Ascending aorta (tissue), 2 donors: Measurements from ENCODE around the gene CCDC121. TPM values are rescaled to one million over a fixed set of nuclear protein-coding genes. Genes with fewer than 3 reads are reported as not detected.

Experiments
- DNase-seq, 2 donors: peaks; one replicate each; pipeline ENCODE4 v3.0.0-alpha.2; 2019; ENCODE audit warnings: low spot score in 2 of 2
- H3K27ac ChIP-seq, 2 donors: fragments of 200-600 bp; sonication (generic); one replicate each; pipeline ENCODE4 v1.5.1; 2016 to 2017; ENCODE audit warnings: mild to moderate bottlenecking in 1 of 2
- H3K27me3 ChIP-seq: fragments of 200-600 bp; sonication (generic); one replicate; pipeline ENCODE4 v1.5.1; 2017
- H3K36me3 ChIP-seq, 2 donors: fragments of 200-600 bp; sonication (generic); one replicate each; pipeline ENCODE4 v1.5.1; 2016
- H3K4me1 ChIP-seq, 2 donors: fragments of 200-600 bp; sonication (generic); one replicate each; pipeline ENCODE4 v1.5.1; 2016 to 2017; ENCODE audit warnings: mild to moderate bottlenecking in 1 of 2
- H3K4me3 ChIP-seq, 2 donors: fragments of 200-600 bp; sonication (generic); one replicate each; pipeline ENCODE4 v1.5.1; 2016 to 2017; ENCODE audit warnings: mild to moderate bottlenecking in 1 of 2
- H3K9me3 ChIP-seq, 2 donors: fragments of 200-600 bp; sonication (generic); one replicate each; pipeline ENCODE4 v1.5.1; 2016
- CTCF ChIP-seq, 3 experiments: fragments of 200-600 bp in 2 of 3; fragments of 450-650 bp in 1 of 3; sonication (generic) in 2 of 3; IDR thresholded peaks; one replicate each; pipeline ENCODE4 v1.5.1; 2016 to 2019; ENCODE audit warnings: antibody characterized with exemption in 3 of 3, mild to moderate bottlenecking in 1 of 3, moderate library complexity in 1 of 3
- intact Hi-C: fragments of 100-400 bp; cut with DNase I; formaldehyde crosslinking; loops from one replicate; pipeline ENCODE4 v1.15.1; 2023
- total RNA-seq: library from RNA; depleted of rRNA; stranded (reverse); fragments of >200 nt; gene quantifications from one replicate; pipeline ENCODE4 v1.1.0, GENCODE V29; 2016

CCDC121 gene
- total RNA-seq, 1 donor from 2014 or later, result 8.0 TPM

DNA sequence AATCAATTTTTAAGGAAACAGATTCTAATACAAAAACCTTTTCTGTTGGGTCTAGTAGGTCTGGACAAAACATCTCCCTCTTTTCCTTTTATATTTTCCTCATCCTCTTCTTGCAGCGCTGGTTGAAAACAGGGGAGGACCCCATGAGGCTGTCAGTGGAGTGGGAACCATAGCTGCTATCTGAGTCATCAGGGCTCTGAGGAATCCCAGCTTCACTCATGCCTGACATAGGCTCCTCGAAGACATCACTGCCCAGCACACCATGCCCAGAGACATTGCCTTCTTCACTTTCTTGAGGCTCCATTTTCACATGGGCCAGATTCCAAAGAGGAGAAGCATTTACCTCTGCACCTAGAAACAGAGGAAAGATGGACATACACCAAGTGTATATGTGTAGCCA, 24.6 kb upstream of the CCDC121 start:
- Histone ChIP-seq H3K4me3 (no peak overlapping the region), H3K27me3 (no peaks in the 10 kb centered on the region), H3K4me1 (no peaks in the 10 kb centered on the region), H3K9me3 (no peaks in the 10 kb centered on the region), H3K36me3 (peaks cover 62 to 95% of the 10 kb centered on the region in 2 donors), H3K27ac (no peak overlapping the region)
- intact Hi-C loops, result no loop called here
- no peak for TF ChIP-seq CTCF (IDR thresholded peaks at IDR 0.05)
- no peak for DNase-seq

DNA sequence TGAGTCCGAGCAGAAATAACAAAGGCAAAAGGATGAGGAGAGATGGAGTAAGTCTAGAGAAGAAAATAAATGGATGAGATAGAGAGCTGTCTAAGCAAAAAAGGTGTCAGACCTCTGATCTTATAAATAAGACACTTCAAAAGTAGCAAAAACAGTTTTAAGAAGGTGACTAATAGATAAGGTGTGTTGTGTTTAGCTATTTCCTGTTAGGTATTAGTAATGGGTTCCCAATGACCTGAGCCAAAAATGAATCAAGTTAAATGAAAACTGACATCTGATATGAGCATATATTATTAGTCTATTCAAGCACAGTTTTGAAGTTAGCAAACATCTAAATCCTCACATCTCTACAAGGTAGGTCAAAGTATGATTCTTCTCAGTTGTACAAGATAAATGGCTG, 24.0 kb upstream of the CCDC121 start:
- Histone ChIP-seq H3K4me3 (no peak overlapping the region), H3K9me3 (no peaks in the 10 kb centered on the region), H3K27ac (no peak overlapping the region), H3K4me1 (no peaks in the 10 kb centered on the region), H3K36me3 (peaks cover 68 to 99% of the 10 kb centered on the region in 2 donors), H3K27me3 (no peaks in the 10 kb centered on the region)
- DNase-seq, result no peak
- TF ChIP-seq CTCF (IDR thresholded peaks at IDR 0.05), result no peak
- intact Hi-C loops, result no loop called here

DNA sequence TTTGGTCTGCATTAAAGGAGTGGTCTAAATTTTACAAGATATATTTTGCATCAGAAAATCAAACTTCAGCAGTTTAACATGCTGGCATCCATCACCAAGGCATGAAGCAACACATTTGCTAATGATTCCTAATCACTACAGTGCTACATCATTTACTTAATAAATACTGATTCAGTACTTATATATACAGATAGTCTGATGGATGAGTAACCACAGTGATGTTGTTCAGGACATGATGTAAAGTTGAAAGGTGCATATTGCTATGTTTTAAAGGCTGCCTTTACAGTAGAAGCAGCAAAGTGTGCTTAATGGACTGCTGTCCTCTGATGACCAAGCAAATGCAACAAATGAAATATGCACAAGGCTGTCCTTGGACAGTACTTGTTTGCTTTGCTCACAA, 23.5 kb upstream of the CCDC121 start:
- H3K27ac ChIP-seq, result no peak overlapping the region
- TF ChIP-seq CTCF (IDR thresholded peaks at IDR 0.05), result no peak
- no peaks in the 10 kb centered on the region for H3K4me1 ChIP-seq
- H3K36me3 ChIP-seq, result peaks cover 73 to 99% of the 10 kb centered on the region in 2 donors
- no peaks in the 10 kb centered on the region for H3K27me3 ChIP-seq
- no peak overlapping the region for H3K4me3 ChIP-seq
- DNase-seq, result no peak
- intact Hi-C loops, result no loop called here
- no peaks in the 10 kb centered on the region for H3K9me3 ChIP-seq

GRCh38 chr2:27651056-27651455, 22.2 kb upstream of the CCDC121 start:
- TF ChIP-seq CTCF (IDR thresholded peaks at IDR 0.05), result no peak
- Histone ChIP-seq H3K9me3 (no peaks in the 10 kb centered on the region), H3K4me3 (no peak overlapping the region), H3K27me3 (no peaks in the 10 kb centered on the region), H3K27ac (no peak overlapping the region), H3K4me1 (no peaks in the 10 kb centered on the region), H3K36me3 (peaks cover 62 to 99% of the 10 kb centered on the region in 2 donors)
- DNase-seq, result no peak
- intact Hi-C loops, result no loop called here

DNA sequence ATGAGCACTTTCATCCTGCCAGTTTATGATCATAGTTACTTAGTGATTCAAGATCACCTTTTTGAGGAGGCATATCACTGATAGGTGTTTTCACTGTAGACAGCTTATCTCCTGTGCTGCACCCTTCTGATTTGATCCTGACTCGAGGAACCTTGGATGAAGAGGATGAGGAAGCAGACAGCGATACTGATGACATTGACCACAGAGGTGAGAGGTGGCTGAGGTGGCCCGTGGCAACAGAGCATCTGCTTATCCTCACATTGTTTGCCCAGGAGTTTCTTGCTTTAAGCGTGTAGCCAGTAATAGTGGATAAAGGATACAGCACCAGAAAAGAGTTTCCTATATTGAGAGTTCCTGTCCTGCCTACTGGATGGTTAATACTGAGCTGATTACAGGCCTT, 18.9 kb upstream of the CCDC121 start:
- Histone ChIP-seq H3K36me3 (peaks cover 40 to 90% of the 10 kb centered on the region in 2 donors), H3K9me3 (no peaks in the 10 kb centered on the region), H3K27me3 (no peaks in the 10 kb centered on the region), H3K27ac (no peak overlapping the region), H3K4me1 (no peaks in the 10 kb centered on the region), H3K4me3 (no peak overlapping the region)
- intact Hi-C loops, result no loop called here
- no peak for DNase-seq
- no peak for TF ChIP-seq CTCF (IDR thresholded peaks at IDR 0.05)

GRCh38 chr2:27647289-27647688, 18.5 kb upstream of the CCDC121 start:
- Histone ChIP-seq H3K27ac (no peak overlapping the region), H3K4me1 (no peaks in the 10 kb centered on the region), H3K9me3 (no peaks in the 10 kb centered on the region), H3K27me3 (no peaks in the 10 kb centered on the region), H3K36me3 (peaks cover 39 to 90% of the 10 kb centered on the region in 2 donors), H3K4me3 (no peak overlapping the region)
- DNase-seq, result no peak
- intact Hi-C loops, result no loop called here
- no peak for TF ChIP-seq CTCF (IDR thresholded peaks at IDR 0.05)
